GM06990 (cell line): ENCODE results near the gene TMEM59.
"Not testable (repeated sequence)": the region's sequence is repeated elsewhere in the genome, so short reads cannot be mapped to it uniquely, and the experiment has no call there.

Source experiments
- DNase-seq: peaks from one replicate; pipeline ENCODE4 v3.0.0-alpha.2; 2011; ENCODE audit not compliant: insufficient read length; ENCODE audit errors: extremely low read depth
- H3K27me3 ChIP-seq: replicated peaks from 2 replicates; pipeline ENCODE4 v1.6.0; 2011; ENCODE audit warnings: low read length; ENCODE audit not compliant: control insufficient read depth, insufficient read depth
- H3K36me3 ChIP-seq: 2 replicates; pipeline ENCODE4 v1.5.1; 2011; ENCODE audit warnings: low read length; ENCODE audit not compliant: control insufficient read depth, insufficient read depth
- H3K4me3 ChIP-seq: replicated peaks from 2 replicates; pipeline ENCODE4 v1.5.1; 2011; ENCODE audit warnings: low read depth, mild to moderate bottlenecking, control low read depth, low read length
- CTCF ChIP-seq: IDR thresholded peaks from 2 replicates; pipeline ENCODE4 v1.5.1; 2011; ENCODE audit warnings: low read length, control low read depth, mild to moderate bottlenecking, inconsistent platforms; ENCODE audit not compliant: insufficient read depth, poor library complexity, severe bottlenecking

TMEM59 gene

GRCh38 chr1:54007613-54008012 is 45.4 kb downstream of the TMEM59 start:
- no peak for TF ChIP-seq CTCF
- H3K4me3 ChIP-seq: no peak overlapping the region
- DNase-seq: no peak
- peaks cover 1% of the 10 kb centered on the region; the same call in 1 of the 2 replicates for H3K27me3 ChIP-seq
- H3K36me3 ChIP-seq: no peaks in the 10 kb centered on the region

- no peak for DNase-seq
- no peak overlapping the region for H3K4me3 ChIP-seq
- H3K36me3 ChIP-seq: no peaks in the 10 kb centered on the region
- no peak for TF ChIP-seq CTCF
- peaks cover 1% of the 10 kb centered on the region; the same call in 1 of the 2 replicates for H3K27me3 ChIP-seq
Observed at GRCh38 chr1:54006508-54006907, 46.5 kb downstream of the TMEM59 start.

- TF ChIP-seq CTCF: no peak
Observed at GRCh38 chr1:54004481-54005049, 48.4 kb downstream of the TMEM59 start.

GRCh38 chr1:54003750-54004480 is 49.1 kb downstream of the TMEM59 start:
- H3K27me3 ChIP-seq, H3K36me3 ChIP-seq, H3K4me3 ChIP-seq, DNase-seq: not testable (repeated sequence)

More at GRCh38 chr1:54004481-54005049, 48.4 kb downstream of the TMEM59 start:
- Histone ChIP-seq H3K36me3 (no peaks in the 10 kb centered on the region), H3K27me3 (peaks cover 1% of the 10 kb centered on the region; the same call in 1 of the 2 replicates), H3K4me3 (no peak overlapping the region)
- DNase-seq: no peak

- Histone ChIP-seq H3K36me3 (no peaks in the 10 kb centered on the region), H3K27me3 (no peaks in the 10 kb centered on the region; the same call in 1 of the 2 replicates), H3K4me3 (no peak overlapping the region)
- DNase-seq: no peak
- TF ChIP-seq CTCF: no peak
Observed at GRCh38 chr1:54003249-54003646, 49.8 kb downstream of the TMEM59 start.

- Histone ChIP-seq H3K27me3 (no peaks in the 10 kb centered on the region; the same call in 1 of the 2 replicates), H3K36me3 (no peaks in the 10 kb centered on the region), H3K4me3 (no peak overlapping the region)
- TF ChIP-seq CTCF: no peak
- no peak for DNase-seq
Observed at GRCh38 chr1:54002544-54003248, 50.3 kb downstream of the TMEM59 start.
